ENCODE results near the gene PHAF1.

Gene PHAF1

DNA sequence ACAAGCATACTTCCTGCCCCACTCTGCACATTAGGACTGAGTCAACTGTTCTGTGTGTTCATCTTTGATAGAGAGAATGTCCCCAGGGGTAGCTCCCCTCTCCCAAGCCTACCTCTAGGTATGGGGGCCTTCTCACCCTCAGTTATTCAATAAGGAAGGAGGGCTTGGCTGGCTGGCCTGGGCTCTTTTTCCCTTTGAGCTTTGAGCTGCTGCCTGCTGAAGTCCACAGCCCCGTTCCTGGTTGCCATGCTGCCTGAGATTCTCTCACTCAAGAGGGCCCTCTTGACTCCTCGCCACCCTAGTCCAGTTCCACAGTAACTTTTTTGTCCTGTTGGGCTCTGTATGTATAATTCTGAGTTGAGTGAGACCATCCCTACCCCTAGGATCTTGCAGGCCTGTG is 36.0 kb downstream of the PHAF1 start:
- TF ChIP-seq, protein P1, sequence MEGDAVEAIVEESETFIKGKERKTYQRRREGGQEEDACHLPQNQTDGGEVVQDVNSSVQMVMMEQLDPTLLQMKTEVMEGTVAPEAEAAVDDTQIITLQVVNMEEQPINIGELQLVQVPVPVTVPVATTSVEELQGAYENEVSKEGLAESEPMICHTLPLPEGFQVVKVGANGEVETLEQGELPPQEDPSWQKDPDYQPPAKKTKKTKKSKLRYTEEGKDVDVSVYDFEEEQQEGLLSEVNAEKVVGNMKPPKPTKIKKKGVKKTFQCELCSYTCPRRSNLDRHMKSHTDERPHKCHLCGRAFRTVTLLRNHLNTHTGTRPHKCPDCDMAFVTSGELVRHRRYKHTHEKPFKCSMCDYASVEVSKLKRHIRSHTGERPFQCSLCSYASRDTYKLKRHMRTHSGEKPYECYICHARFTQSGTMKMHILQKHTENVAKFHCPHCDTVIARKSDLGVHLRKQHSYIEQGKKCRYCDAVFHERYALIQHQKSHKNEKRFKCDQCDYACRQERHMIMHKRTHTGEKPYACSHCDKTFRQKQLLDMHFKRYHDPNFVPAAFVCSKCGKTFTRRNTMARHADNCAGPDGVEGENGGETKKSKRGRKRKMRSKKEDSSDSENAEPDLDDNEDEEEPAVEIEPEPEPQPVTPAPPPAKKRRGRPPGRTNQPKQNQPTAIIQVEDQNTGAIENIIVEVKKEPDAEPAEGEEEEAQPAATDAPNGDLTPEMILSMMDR (conservative IDR thresholded peaks at IDR 0.05; ENCODE audit: low read depth, low read length) = no peak
- no peak for DNase-seq (ENCODE audit: low read depth)
- H3K4me3 ChIP-seq (ENCODE audit: low read depth, low read length) = no peak overlapping the region

DNA sequence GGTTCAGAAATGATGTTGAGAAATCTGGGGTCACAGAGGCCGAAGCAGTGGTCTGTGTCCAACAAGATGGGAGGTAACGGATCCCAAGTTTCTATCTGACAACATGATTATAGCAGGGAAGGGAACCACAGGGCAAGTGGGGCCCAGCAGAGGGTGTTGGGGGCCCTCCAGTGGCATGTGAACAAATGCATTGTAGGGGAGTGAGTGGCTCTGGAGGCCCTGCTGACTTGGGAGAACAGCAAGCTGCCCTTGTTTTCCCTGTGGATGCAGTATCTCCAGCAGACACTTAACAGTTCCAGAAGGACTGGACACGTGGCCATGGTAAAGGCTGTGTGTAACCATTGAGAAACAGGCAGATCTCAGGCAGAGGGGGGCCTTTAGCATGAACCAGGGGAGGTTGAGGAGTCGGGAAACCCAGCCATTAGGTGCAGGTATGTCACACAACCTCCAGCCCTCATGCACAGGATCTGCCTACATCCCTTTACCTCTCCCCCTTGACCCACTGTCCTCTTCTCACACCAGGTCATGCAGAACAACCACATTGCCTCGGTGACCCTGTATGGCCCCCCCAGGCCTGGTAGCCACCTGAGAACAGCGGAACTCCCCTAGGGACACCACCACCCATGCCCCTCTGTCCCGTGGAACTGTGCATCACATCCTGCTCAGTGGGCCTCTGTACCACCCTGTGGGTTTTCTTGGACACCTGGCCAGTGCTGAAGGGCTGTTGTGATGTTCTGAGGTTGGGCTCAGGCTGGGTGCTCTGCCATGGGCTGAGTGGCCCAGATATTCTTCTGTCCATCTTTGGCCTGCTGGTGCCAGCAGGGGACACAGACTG is 37.0 kb downstream of the PHAF1 start:
- no peak overlapping the region for H3K4me3 ChIP-seq (ENCODE audit: low read depth, low read length)
- TF ChIP-seq, protein P1 (conservative IDR thresholded peaks at IDR 0.05; ENCODE audit: low read depth, low read length) = peak; percentile 32
- DNase-seq (ENCODE audit: low read depth) = no peak

DNA sequence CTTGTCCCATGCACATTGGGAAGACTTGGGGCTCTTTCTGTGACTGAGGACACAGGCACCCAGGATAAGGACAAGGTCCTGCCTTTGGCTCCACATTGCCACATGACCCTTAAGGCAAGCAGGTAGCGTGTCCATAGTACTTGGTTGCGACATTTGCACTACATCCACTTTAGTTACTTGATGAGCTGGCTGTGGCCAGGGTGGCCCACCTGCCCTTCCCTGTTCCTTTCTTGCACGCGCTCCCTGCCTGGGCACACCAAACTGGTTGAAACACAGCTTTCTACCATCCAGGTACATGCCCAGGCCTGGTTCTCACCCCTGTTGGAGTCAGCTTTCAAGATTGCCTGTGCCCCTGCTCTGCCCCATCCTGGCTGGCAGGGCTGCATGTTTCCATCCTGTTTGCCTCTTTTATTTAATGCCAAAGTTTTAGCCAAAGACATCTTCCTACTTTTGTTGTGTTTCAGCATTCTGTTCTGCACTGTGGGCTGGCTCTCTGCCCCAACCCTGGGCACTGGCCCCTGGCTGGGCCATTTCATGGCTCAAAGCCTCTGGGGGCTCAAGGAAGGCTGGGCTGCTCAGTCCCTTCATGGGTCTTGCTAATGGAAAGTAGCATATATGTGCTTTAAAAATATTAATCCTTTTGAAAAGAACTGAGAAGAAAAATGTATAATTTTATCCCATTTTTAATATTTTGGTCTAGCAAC is 37.8 kb downstream of the PHAF1 start:
- H3K4me3 ChIP-seq (ENCODE audit: low read depth, low read length) = no peak overlapping the region
- no peak for DNase-seq (ENCODE audit: low read depth)
- TF ChIP-seq, protein P1 (conservative IDR thresholded peaks at IDR 0.05; ENCODE audit: low read depth, low read length) = no peak

DNA sequence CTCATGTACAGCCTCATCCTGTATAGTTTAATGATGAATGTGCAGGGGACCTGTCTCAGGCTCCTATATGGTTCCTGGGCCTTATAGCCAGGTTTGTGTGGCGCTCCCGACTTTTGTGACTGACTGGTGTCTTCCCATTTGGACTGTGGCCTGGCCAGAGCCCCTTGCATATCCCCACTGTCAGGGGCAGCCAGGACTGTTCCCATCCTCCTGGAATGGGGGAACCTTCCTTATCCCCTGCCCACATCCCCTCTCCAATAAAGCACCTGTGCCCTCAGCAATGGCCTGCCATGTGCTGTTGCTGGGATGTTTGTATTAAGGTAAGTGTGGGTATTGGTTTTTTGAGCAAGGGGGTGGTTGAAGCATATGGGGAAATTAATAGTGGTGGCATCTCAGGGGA is 38.5 kb downstream of the PHAF1 start:
- H3K4me3 ChIP-seq (ENCODE audit: low read depth, low read length) = no peak overlapping the region
- TF ChIP-seq, protein P1 (conservative IDR thresholded peaks at IDR 0.05; ENCODE audit: low read depth, low read length) = no peak

DNA sequence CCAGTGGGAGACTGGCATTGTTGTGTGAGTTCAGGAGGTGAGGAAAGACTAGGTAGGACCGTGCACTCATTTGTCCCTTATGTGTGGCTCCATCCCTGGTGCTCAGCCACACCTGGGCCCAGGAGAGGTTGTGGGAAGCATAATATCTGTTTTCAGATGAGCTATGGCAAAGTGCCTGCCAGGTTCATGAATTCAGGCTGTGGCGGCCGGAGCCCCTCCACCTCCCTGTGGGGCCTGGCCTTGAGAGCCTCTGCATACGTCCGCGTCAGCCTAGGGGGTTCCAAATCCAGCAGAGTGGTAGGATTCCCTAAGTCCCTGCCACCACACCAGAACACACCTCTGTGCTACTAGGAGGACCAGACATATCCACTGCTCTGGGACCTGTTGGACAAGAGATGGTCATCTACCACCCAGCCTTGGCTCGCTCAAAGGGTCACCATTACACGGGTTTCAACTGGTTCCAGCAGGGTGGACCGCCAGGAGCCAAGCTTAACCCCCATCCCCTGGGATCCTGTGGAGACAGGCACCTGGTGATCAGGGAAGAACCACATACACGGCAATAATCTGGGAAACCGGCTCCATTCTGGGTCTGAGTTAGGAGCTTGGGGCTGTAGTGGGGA is 39.0 kb downstream of the PHAF1 start:
- TF ChIP-seq, protein P1 (conservative IDR thresholded peaks at IDR 0.05; ENCODE audit: low read depth, low read length) = no peak
- H3K4me3 ChIP-seq (ENCODE audit: low read depth, low read length) = no peak overlapping the region
- no peak for DNase-seq (ENCODE audit: low read depth)

More for the DNA sequence above, 38.5 kb downstream of the PHAF1 start:
- DNase-seq (ENCODE audit: low read depth) = no peak

DNA sequence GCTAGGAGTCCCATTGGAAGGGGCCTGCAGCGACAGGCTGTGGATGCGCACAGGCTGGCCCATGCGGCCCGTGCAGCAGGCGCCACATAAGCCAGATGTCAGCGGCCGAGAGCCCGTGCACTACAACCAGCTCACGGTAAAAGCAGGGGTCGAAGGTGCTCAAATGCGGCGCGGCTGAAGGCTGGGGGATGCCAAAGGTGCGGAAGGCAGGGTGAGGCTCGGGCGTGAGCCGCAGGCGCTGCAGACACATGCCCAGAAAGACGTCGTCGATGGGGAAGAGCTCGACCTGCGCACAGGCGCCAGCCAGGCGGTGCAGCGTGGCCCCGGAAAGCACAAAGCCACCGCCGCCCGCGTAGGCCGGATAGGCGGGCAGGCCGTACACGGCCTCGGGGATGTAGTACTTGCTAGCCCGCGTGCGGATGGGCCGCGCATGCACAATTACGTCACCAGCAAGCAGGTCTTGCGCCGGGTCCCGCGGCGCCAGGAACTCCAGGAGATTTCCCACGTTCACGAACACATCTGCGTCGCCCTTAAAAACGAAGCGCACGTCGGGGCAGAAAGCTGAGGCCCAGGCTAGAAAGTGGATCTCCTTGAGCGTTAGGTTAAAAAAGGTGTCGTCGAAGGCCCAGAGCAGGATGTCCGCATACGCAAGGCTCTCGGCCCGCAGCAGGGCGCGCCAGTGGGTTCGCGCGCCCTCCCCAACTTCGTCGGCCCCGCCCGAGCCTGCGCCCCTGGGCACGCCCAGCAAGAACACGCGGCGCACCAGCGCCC is 39.7 kb downstream of the PHAF1 start:
- no peak for DNase-seq (ENCODE audit: low read depth)
- peak overlapping the region; percentile 79 for H3K4me3 ChIP-seq (ENCODE audit: low read depth, low read length)

More for the DNA sequence above, 39.7 kb downstream of the PHAF1 start:
- TF ChIP-seq, protein P1 (conservative IDR thresholded peaks at IDR 0.05; ENCODE audit: low read depth, low read length) = no peak
